ENCODE data around the gene LRSAM1.

Gene LRSAM1

GRCh38 chr9:127490535-127491230 lies 39.4 kb downstream of the LRSAM1 start:
- DNase-seq (ENCODE audit: insufficient read length, low spot score) = no peak
- FAIRE-seq = no peak
- no peak for TF ChIP-seq POLR2A (IDR thresholded peaks at IDR 0.05; ENCODE audit: low read depth, low read length)

- DNase-seq (ENCODE audit: insufficient read length, low spot score) (no peak), FAIRE-seq (no peak)
- no peak for TF ChIP-seq POLR2A (IDR thresholded peaks at IDR 0.05; ENCODE audit: low read depth, low read length)
These were observed 40.2 kb downstream of the LRSAM1 start for GRCh38 chr9:127491516-127491915.

DNA sequence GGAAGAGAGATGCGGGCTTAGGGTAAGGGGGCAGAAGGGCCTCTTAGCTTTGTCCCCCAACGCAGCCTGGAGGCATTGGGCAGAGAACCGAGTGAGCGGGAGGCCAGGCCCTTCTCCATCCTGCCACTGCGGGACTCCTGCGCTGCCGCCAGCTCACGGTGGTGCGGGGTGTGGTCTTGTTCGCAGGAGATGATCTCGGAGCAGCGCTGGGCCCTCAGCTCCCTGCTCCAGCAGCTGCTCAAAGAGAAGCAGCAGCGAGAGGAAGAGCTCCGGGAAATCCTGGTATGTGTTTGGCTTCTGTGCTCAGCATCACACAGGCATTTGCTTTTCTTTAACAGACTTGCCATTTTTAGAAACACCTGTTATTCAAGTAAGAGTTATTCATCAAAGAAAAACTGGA lies 41.3 kb downstream of the LRSAM1 start:
- no peak for TF ChIP-seq POLR2A (IDR thresholded peaks at IDR 0.05; ENCODE audit: low read depth, low read length)
- no peak for DNase-seq (ENCODE audit: insufficient read length, low spot score)
- no peak for FAIRE-seq

- FAIRE-seq (no peak), DNase-seq (ENCODE audit: insufficient read length, low spot score) (no peak)
- no peak for TF ChIP-seq POLR2A (IDR thresholded peaks at IDR 0.05; ENCODE audit: low read depth, low read length)
These were observed 42.4 kb downstream of the LRSAM1 start for GRCh38 chr9:127493592-127494303.

DNA sequence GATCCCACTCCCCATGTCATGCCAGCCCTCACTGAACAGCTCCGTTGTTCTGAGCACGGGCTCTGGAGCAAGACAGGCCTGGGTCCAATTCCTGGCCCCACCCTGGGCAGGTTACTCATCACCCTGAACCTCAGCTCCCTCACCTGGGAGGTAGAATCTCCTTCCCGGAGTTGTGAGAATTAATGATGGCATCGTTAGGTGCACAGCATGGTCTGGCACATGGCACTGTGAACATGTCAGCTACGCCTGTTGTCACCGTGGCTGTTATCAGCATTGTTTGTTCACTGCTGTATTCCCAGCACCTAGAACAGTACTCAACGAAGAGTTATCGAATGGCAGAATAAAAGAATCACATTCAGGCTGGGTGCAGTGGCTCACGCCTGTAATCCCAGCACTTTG lies 43.0 kb downstream of the LRSAM1 start:
- no peak for TF ChIP-seq POLR2A (IDR thresholded peaks at IDR 0.05; ENCODE audit: low read depth, low read length)
- DNase-seq (ENCODE audit: insufficient read length, low spot score) = no peak
- no peak for FAIRE-seq

DNA sequence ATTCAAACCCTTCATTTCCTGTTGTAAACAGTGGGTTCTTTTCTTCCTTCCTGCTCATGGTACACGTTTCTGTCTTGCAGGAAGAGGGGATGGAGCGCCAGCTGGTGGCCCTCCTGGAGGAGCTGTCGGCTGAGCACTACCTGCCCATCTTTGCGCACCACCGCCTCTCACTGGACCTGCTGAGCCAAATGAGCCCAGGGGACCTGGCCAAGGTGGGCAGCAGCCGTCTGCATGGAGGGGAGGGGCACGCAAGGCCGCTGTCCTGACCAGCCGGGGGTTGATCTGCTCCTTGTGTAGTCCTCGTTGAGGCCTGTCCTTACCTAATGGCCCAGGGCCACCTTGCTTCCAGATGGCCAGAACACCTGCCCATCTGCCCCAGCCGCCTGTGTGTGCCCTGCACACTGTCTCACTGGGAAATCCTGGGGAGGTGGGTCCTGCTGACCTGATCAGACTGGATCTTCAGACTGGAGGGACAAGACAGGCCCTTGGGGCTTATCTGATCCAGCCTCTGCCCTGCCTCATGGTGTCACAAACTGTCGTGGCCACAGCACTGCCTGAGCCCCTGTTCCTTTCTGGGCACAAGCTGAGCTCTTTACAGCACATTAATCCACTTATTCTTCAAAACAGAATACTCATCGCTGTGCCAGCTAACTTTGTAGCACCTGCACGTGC lies 44.7 kb downstream of the LRSAM1 start:
- TF ChIP-seq POLR2A (IDR thresholded peaks at IDR 0.05; ENCODE audit: low read depth, low read length) = no peak
- FAIRE-seq (no peak), DNase-seq (ENCODE audit: insufficient read length, low spot score) (no peak)

DNA sequence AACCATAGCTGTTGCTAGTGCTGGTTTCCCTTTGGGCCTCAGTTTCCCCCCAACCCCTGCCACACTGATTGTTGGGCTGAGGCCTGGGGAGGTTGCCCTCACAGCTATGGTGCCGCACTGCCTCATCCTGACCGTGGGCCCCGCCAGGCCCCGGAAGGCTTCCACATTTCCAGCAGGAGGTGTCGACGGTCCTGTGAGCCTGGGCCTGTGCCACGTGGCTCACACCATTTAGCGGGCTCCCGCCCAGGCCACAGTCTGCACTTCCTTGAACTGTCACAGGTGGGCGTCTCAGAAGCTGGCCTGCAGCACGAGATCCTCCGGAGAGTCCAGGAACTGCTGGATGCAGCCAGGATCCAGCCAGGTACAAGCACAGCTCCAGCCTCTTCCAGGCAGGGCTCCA lies 45.7 kb downstream of the LRSAM1 start:
- no peak for DNase-seq (ENCODE audit: insufficient read length, low spot score)
- TF ChIP-seq POLR2A (IDR thresholded peaks at IDR 0.05; ENCODE audit: low read depth, low read length) = no peak
- FAIRE-seq = no peak

- FAIRE-seq = no peak
- no peak for DNase-seq (ENCODE audit: insufficient read length, low spot score)
- TF ChIP-seq POLR2A (IDR thresholded peaks at IDR 0.05; ENCODE audit: low read depth, low read length) = no peak
These were observed 46.5 kb downstream of the LRSAM1 start for GRCh38 chr9:127497656-127498290.

GRCh38 chr9:127498298-127498697 lies 47.0 kb downstream of the LRSAM1 start:
- no peak for DNase-seq (ENCODE audit: insufficient read length, low spot score)
- FAIRE-seq = no peak
- TF ChIP-seq POLR2A (IDR thresholded peaks at IDR 0.05; ENCODE audit: low read depth, low read length) = no peak

- no peak for TF ChIP-seq POLR2A (IDR thresholded peaks at IDR 0.05; ENCODE audit: low read depth, low read length)
- DNase-seq (ENCODE audit: insufficient read length, low spot score) (no peak), FAIRE-seq (no peak)
These were observed 49.1 kb downstream of the LRSAM1 start for GRCh38 chr9:127500399-127500798.

DNA sequence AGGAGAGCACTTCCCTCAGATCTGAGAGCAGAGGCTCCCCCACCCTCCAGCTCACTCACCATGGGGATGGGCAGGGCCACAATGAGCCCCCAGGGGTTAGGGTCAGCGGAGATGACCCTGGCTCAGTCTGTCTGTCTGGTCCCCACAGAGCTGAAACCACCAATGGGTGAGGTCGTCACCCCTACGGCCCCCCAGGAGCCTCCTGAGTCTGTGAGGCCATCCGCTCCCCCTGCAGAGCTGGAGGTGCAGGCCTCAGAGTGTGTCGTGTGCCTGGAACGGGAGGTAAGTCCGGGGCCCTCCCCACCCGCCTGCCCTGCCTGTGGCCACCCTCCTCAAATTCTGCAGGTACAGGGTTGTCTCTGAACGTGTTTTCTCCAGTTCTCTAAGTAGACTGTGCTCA lies 49.6 kb downstream of the LRSAM1 start:
- DNase-seq (ENCODE audit: insufficient read length, low spot score) (no peak), FAIRE-seq (no peak)
- TF ChIP-seq POLR2A (IDR thresholded peaks at IDR 0.05; ENCODE audit: low read depth, low read length) = no peak

- FAIRE-seq (no peak), DNase-seq (ENCODE audit: insufficient read length, low spot score) (no peak)
- no peak for TF ChIP-seq POLR2A (IDR thresholded peaks at IDR 0.05; ENCODE audit: low read depth, low read length)
These were observed 50.6 kb downstream of the LRSAM1 start for GRCh38 chr9:127501821-127502343.

DNA sequence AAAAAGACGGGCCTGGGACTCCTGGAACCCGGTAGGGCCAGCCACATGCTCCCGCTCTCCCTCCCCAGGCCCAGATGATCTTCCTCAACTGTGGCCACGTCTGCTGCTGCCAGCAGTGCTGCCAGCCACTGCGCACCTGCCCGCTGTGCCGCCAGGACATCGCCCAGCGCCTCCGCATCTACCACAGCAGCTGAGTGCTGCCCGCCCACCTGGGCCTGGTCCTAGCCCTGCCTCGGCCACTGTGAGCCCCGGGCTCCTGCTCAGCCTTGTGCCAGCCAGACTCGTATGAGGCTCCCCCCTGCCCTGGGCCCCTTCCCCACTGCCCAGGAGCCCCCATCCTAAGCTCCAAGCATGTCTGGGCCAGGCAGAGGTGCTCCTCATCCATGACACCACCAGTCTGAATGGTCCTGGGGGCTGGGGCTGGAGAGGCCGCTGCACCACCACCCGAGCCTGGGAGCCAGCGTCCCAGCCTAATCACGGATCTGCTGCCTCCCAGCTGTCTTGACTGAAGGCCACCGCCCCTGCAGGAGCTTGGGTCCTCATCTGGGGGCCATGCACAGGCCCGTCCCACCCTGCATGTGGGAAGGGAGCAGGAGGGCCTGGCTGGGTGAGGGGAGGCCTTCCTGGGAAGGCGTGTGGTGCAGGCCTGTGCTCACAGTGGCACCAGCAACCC lies 51.5 kb downstream of the LRSAM1 start:
- TF ChIP-seq POLR2A (IDR thresholded peaks at IDR 0.05; ENCODE audit: low read depth, low read length) = no peak
- DNase-seq (ENCODE audit: insufficient read length, low spot score) (no peak), FAIRE-seq (no peak)
